ENCODE measurements around the gene FAXDC2.

Gene FAXDC2

GRCh38 chr5:154850255-154851062 is at the start of gene FAXDC2:
Gene FAXDC2, minus strand, starts transcription at chr5:154850603. Its CDS starts 12,425 bp downstream, at chr5:154838178.
- DNase-seq = no peak

- no peak for DNase-seq
Measured at GRCh38 chr5:154900066-154900465, 49.7 kb upstream of the FAXDC2 start.

- DNase-seq = no peak
Measured at GRCh38 chr5:154899151-154899816, 48.9 kb upstream of the FAXDC2 start.

- DNase-seq = no peak
Measured at GRCh38 chr5:154898210-154898609, 47.8 kb upstream of the FAXDC2 start.

GRCh38 chr5:154896562-154897165 is 46.3 kb upstream of the FAXDC2 start:
- DNase-seq = no peak

GRCh38 chr5:154895606-154896561 is 45.5 kb upstream of the FAXDC2 start:
- no peak for DNase-seq

- DNase-seq = no peak
Measured at GRCh38 chr5:154893381-154893780, 43.0 kb upstream of the FAXDC2 start.

- no peak for DNase-seq
Measured at GRCh38 chr5:154892369-154892771, 42.0 kb upstream of the FAXDC2 start.

- no peak for DNase-seq
Measured at GRCh38 chr5:154885439-154885838, 35.0 kb upstream of the FAXDC2 start.

GRCh38 chr5:154884424-154884823 is 34.0 kb upstream of the FAXDC2 start:
- no peak for DNase-seq

GRCh38 chr5:154881986-154882385 is 31.6 kb upstream of the FAXDC2 start:
- DNase-seq = no peak

- no peak for DNase-seq
Measured at GRCh38 chr5:154878642-154879335, 28.4 kb upstream of the FAXDC2 start.

GRCh38 chr5:154873791-154874331 is 23.5 kb upstream of the FAXDC2 start:
- no peak for DNase-seq

GRCh38 chr5:154871734-154872133 is 21.3 kb upstream of the FAXDC2 start:
- no peak for DNase-seq

- no peak for DNase-seq
Measured at GRCh38 chr5:154868702-154869101, 18.3 kb upstream of the FAXDC2 start.

GRCh38 chr5:154866841-154867240 is 16.4 kb upstream of the FAXDC2 start:
- DNase-seq = no peak

GRCh38 chr5:154865466-154866184 is 15.2 kb upstream of the FAXDC2 start:
- no peak for DNase-seq

GRCh38 chr5:154863291-154864080 is 13.1 kb upstream of the FAXDC2 start:
- DNase-seq = no peak

GRCh38 chr5:154862766-154863165 is 12.4 kb upstream of the FAXDC2 start:
- DNase-seq = no peak

GRCh38 chr5:154861946-154862345 is 11.5 kb upstream of the FAXDC2 start:
- no peak for DNase-seq

Measured in SHP77 (cell line).